ENCODE data around the gene SLC25A13.

GRCh38 chr7:96216373-96216772, 105.5 kb downstream of the SLC25A13 start:
- TF ChIP-seq POLR2A (IDR thresholded peaks at IDR 0.05; ENCODE audit: low read depth, low read length) (no peak), CTCF (conservative IDR thresholded peaks at IDR 0.05; ENCODE audit: low read depth, low read length) (no peak), ELK1 (IDR thresholded peaks at IDR 0.05; ENCODE audit: borderline replicate concordance, low read depth, low read length) (no peak), SMC3 (IDR thresholded peaks at IDR 0.05; ENCODE audit: low read depth, low read length) (no peak), RAD21 (IDR thresholded peaks at IDR 0.05; ENCODE audit: low read length) (no peak), USF2 (IDR thresholded peaks at IDR 0.05; ENCODE audit: low read depth, low read length) (no peak), MXI1 (IDR thresholded peaks at IDR 0.05; ENCODE audit: borderline replicate concordance, low read depth, low read length) (no peak), FOS (IDR thresholded peaks at IDR 0.05; ENCODE audit: low read depth, low read length) (no peak), MAFK (IDR thresholded peaks at IDR 0.05; ENCODE audit: low read depth, low read length) (no peak)

All from IMR-90 (cell line).